Stimulated activated CD4-positive, alpha-beta T cell treated with anti-CD3 and anti-CD28 coated beads, Interleukin-4, amount 100 ng/mL, for 4 hours (primary cell): ENCODE data around the gene ZC3H18.

Experiments
- DNase-seq, 2 experiments: peaks; one replicate each; pipeline ENCODE4 v3.0.0-alpha.2; 2020

Gene ZC3H18

GRCh38 chr16:88533381-88533917 is 36.8 kb upstream of the ZC3H18 start:
- no peak for DNase-seq

DNA sequence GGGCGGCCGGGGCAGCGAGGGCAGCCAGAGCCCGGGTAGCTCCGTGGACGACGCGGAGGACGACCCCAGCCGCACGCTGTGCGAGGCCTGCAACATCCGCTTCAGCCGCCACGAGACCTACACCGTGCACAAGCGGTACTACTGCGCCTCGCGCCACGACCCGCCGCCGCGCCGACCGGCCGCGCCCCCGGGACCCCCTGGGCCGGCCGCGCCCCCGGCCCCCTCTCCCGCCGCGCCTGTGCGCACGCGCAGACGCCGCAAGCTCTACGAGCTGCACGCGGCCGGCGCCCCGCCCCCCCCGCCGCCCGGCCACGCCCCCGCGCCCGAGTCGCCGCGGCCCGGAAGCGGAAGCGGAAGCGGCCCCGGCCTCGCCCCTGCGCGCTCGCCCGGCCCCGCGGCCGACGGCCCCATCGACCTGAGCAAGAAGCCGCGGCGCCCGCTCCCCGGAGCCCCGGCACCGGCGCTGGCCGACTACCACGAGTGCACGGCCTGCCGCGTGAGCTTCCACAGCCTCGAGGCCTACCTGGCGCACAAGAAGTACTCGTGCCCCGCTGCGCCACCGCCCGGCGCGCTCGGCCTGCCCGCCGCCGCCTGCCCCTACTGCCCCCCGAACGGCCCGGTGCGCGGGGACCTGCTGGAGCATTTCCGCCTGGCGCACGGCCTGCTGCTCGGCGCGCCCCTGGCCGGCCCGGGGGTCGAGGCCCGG is 36.1 kb upstream of the ZC3H18 start:
- DNase-seq, result peak; percentile 74 to 86

GRCh38 chr16:88534638-88535190 is 35.5 kb upstream of the ZC3H18 start:
- DNase-seq, result peak; percentile 18 to 40

GRCh38 chr16:88535191-88535856 is 34.9 kb upstream of the ZC3H18 start:
- DNase-seq, result no peak

DNA sequence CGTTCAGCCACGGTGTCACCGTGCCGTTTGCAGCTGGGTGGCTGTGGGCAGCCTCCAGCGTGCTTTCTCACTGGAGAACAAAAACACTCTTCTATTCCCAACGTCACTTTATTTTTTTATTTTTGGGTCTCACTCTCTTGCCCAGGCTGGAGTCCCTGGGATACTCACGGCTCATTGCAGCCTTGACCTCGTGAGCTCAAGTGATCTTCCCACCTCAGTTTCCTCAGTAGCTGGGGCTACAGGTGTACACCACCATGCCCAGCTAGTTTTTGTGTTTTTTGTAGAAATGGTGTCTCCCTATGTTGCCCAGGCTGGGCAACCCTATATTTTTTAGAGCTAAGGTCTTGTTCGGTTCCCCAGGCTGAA is 34.4 kb upstream of the ZC3H18 start:
- DNase-seq, result no peak

DNA sequence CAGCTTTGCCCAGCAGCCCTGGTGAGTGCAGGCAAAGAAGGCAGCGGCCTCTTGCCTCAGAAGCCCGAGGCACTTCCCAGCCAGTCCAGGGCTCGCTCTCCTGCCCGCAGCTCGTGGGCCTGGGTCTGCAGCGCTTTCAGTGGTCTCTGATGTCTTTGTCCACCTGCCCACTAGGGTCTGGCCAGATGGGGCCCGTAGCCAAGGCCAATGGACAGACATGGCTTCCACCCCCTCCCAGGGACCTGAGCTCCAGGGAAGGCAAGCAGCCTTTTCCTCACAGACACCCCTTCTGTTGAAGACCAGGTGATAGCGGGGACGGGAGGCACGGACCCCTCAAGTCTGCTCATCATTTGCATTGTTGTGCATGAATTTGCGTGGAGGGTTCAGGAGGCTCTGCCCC is 33.7 kb upstream of the ZC3H18 start:
- no peak for DNase-seq

GRCh38 chr16:88536971-88537751 is 33.0 kb upstream of the ZC3H18 start:
- DNase-seq, result no peak

GRCh38 chr16:88537859-88538258 is 32.3 kb upstream of the ZC3H18 start:
- DNase-seq, result no peak

DNA sequence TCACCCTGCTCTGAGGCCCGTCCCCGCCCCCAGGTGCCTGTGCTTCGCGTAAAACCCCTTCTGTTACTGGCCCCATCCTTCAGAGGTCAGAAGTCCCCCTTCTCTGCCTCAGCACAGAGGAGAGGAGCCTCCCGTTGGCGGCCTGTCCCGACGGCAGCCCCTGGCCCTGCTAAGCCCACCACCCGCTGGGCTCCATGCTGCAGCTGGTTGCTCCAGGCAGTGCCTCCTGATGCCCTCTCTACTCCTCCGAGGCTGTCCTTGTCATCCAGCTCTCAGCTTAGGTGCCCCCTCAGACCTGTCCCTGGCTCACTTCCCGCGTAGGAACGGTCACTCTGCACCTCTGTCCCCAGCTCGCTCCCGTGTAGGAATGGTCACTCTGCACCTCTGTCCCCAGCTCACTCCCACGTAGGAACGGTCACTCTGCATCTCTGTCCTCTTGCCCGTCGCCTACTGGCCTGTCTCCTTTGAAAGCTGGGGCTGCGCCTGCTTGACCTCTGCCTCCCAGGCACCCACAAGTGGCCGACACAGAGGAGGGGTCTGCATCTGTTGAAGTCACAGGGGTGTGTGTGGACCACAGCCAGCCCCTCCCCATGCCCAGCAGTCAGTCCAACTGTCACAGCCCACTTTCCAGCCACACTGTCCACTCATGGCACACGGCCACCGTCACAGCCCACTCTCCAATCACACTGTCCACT is 31.7 kb upstream of the ZC3H18 start:
- DNase-seq, result no peak

GRCh38 chr16:88539261-88539651 is 30.9 kb upstream of the ZC3H18 start:
- DNase-seq, result no peak

DNA sequence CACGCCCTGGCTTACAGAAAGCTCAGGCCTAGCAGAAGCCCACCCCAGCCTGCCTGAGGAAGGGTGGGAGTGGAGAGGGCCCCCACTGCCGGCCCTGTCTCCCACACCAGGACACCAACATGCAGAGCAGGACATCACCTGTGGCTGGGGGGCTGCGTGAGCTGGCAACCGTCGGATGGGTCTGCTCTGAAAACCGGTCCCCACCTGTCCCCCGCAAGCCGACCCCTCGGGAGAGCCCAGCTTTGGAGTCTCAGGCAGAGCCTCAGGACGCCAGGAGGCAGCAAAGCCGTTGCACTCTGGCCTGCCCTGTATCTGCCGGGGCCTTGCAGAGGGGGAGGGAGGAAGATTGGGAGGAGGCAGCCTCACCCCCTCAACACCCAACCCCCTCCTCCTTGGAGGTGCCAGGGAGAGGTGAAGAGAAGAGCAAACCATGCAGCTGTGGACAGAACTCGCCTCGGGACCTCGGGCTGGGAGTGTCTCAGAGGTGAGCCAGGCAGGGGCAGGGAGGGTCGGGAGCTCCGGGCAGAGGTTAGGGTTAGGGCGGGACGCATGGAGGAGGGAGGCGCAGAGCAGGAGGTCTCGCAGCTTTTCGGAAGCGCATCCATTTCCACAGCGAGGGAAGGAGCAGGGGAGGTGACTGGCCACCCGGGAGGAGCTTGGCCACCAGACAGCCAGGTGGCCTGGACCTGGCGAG is 30.4 kb upstream of the ZC3H18 start:
- DNase-seq, result no peak

DNA sequence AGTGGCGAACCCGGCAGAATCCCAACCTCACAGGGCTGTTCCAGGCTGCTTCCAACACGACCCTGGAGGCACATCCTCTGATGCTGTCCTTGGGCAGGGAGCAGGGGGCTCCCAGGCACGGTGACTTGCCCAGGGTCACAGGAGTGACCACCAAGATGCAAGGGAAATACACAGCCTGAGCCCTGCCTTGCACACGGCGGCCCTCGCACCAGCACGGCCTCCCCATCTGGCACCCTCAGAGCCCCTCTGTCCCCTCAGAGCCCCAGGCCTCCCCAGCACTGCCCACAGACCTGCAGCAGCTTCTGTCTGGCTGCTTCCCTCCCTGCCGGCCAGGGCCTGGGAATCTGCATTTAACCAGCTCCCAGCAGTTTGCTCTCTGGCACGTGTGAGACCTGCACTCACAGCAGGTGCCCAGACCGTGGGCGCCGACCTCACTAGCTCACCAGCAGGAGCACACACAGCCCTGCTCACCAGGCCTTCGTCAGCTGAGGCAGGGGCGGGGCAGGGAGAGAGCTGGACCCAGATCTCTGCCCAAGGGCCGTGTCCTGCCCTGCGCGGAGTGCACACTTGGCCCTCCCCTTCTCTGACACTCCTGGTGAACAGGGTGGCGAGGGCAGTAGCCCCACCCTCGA is 29.7 kb upstream of the ZC3H18 start:
- no peak for DNase-seq

DNA sequence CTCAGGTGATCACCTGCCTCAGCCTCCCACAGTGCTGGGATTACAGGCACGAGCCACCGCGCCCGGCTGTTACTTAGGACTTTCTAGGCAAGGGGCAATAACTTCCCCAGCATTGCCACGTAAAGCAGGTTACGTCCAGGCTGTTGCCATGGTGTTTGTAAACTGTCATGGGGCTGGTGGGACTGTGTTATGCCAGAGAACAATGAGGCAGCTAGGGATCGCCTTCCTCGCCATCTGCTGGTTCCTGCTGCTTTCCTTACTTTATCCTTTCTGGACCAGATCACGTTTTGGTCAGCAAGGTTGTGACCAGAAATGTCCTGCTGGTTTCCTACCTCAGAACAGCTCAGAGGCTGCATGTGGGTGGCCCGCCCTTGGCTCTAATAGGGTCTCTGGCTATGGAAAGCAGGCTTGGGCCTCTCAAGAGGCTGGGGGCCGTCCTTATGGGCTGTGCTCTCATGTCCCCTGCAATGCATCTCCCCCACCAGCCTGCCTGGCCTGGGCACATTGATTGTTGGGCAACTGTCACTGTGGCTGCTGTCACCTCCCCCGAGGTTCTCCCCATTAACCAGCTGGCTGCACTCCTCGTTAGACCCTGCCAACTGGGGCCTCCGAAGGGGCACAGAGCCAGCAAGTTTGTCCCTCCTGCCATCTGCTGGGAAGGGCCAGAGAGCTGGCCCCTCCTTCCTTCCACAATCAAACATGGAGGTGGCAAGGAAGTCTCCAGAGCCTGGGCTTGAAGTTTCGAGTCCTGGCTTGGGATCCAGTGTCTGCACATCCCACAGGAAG is 28.2 kb upstream of the ZC3H18 start:
- DNase-seq, result no peak

GRCh38 chr16:88543230-88543813 is 26.9 kb upstream of the ZC3H18 start:
- no peak for DNase-seq

DNA sequence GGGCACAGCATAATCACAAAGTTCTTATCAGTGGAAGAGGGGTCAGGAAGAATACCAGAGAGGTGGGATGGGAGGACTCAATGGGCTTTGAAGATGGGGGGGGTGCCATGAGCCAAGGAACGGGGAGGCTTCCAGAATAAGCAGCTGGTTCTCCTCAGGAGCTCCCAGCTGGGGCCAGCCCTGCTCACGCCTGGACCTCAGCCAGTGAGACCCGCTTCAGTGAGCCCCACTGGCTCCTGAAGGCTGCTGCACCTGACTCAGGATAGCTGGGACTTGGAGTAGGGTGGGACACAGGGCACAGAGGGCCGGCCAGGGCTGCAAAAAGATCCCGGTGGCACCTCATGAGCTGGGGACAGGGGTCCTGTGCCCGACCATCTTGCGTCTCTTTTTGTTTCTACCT is 24.4 kb upstream of the ZC3H18 start:
- DNase-seq, result no peak

DNA sequence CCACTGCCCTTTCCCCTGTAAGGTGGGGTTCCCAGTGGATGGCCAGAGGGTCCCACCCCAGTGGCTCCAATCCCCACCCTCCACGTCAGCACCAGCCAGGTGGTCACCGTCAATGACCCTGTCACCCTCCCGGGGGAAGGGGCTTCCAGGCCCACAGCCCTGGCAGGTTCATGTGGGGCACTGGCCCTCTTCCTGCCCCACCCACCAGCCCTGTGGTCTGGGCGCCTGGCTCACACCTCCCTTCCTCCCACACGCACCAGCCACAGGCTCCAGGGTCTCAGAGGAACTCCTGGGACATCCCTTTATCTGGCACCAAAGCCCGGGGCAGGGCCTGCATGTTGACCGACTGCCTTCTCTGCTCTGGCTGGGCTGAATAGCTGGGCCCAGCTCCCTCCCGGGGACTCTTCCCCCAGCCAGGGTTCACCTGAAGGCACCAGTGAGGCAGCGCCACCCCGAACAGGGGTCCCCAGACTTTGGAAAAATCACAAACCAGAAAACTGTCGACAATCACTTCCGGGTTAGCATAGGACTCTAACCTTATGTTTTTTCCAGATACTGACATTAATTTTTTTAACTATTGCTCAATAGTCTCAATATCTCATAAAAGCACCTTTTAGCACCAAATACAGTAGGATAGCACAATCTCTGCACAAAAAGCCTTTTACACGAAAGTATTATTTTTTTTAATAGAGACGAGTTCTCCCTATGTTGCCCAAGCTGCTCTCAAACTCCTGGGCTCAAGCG is 21.9 kb upstream of the ZC3H18 start:
- DNase-seq, result no peak

GRCh38 chr16:88548985-88549384 is 21.2 kb upstream of the ZC3H18 start:
- no peak for DNase-seq

GRCh38 chr16:88549671-88550245 is 20.4 kb upstream of the ZC3H18 start:
- DNase-seq, result no peak

DNA sequence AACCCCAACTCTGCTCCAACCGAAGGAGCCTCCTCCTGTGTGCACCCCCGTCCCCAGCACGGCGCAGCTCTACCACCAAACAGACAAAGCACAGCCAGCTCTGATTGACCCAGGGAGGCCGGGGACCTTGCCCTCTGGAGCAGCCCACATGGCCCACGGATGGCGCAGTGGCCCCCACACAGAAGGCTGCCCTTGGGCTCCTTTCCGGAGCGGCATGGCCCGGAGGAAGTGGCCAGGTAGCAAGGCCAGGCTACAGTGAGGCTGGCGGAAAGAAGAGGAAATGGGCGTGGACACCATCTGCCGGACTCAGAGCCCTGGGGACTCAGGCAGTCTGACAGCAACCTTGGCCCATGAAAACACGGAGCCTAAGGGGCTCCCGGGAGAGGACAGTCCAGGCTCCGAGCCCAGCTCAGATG is 19.9 kb upstream of the ZC3H18 start:
- DNase-seq, result no peak
